Osteocyte (in vitro differentiated cells): ENCODE data around the gene BACH2. TPM values are rescaled to one million over a fixed set of nuclear protein-coding genes. Genes with fewer than 3 reads are reported as not detected.

ENCODE experiments used
- DNase-seq: peaks from one replicate; pipeline ENCODE4 v3.0.0; 2021; ENCODE audit warnings: mixed read lengths; ENCODE audit not compliant: unreplicated experiment; ENCODE audit errors: extremely low spot score
- H3K27ac Mint-ChIP-seq: one replicate; pipeline ENCODE4 v1.8.0; 2021; ENCODE audit warnings: mild to moderate bottlenecking, mixed read lengths; ENCODE audit not compliant: unreplicated experiment
- H3K27me3 Mint-ChIP-seq: one replicate; pipeline ENCODE4 v1.8.0; 2021; ENCODE audit warnings: mixed read lengths; ENCODE audit not compliant: unreplicated experiment
- H3K36me3 Mint-ChIP-seq: one replicate; pipeline ENCODE4 v1.8.0; 2021; ENCODE audit warnings: mixed read lengths; ENCODE audit not compliant: unreplicated experiment
- H3K4me1 Mint-ChIP-seq: one replicate; pipeline ENCODE4 v1.8.0; 2021; ENCODE audit warnings: mixed read lengths; ENCODE audit not compliant: unreplicated experiment
- H3K4me3 Mint-ChIP-seq: one replicate; pipeline ENCODE4 v1.8.0; 2021; ENCODE audit warnings: mild to moderate bottlenecking, moderate library complexity, mixed read lengths; ENCODE audit not compliant: unreplicated experiment
- H3K9me3 Mint-ChIP-seq: one replicate; pipeline ENCODE4 v1.8.0; 2021; ENCODE audit warnings: mixed read lengths; ENCODE audit not compliant: unreplicated experiment
- total RNA-seq: library from RNA; stranded (reverse); gene quantifications from 2 replicates; pipeline ENCODE4 v1.2.1, GENCODE V29; 2021
- TF ChIP-seq, protein P1 (sequence below): fragments of 200-600 bp; sonication (generic); IDR thresholded peaks from 2 replicates; pipeline ENCODE4 v1.5.0; 2021; ENCODE audit warnings: antibody characterized with exemption, mild to moderate bottlenecking, moderate library complexity

BACH2 gene
- total RNA-seq, 1 donor from 2014 or later = 1.6 TPM

GRCh38 chr6:90203672-90204071 is 93.0 kb downstream of the BACH2 start:
- Mint-ChIP-seq H3K27ac (no peak overlapping the region), H3K27me3 (peaks cover 13% of the 10 kb centered on the region), H3K9me3 (no peaks in the 10 kb centered on the region), H3K4me1 (no peaks in the 10 kb centered on the region), H3K36me3 (no peaks in the 10 kb centered on the region), H3K4me3 (no peak overlapping the region)
- TF ChIP-seq, protein P1, sequence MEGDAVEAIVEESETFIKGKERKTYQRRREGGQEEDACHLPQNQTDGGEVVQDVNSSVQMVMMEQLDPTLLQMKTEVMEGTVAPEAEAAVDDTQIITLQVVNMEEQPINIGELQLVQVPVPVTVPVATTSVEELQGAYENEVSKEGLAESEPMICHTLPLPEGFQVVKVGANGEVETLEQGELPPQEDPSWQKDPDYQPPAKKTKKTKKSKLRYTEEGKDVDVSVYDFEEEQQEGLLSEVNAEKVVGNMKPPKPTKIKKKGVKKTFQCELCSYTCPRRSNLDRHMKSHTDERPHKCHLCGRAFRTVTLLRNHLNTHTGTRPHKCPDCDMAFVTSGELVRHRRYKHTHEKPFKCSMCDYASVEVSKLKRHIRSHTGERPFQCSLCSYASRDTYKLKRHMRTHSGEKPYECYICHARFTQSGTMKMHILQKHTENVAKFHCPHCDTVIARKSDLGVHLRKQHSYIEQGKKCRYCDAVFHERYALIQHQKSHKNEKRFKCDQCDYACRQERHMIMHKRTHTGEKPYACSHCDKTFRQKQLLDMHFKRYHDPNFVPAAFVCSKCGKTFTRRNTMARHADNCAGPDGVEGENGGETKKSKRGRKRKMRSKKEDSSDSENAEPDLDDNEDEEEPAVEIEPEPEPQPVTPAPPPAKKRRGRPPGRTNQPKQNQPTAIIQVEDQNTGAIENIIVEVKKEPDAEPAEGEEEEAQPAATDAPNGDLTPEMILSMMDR = no peak
- no peak for DNase-seq

GRCh38 chr6:90202156-90202555 is 94.5 kb downstream of the BACH2 start:
- Mint-ChIP-seq H3K9me3 (no peaks in the 10 kb centered on the region), H3K4me1 (no peaks in the 10 kb centered on the region), H3K27me3 (peaks cover 2% of the 10 kb centered on the region), H3K36me3 (no peaks in the 10 kb centered on the region), H3K27ac (no peak overlapping the region), H3K4me3 (no peak overlapping the region)
- DNase-seq = no peak
- TF ChIP-seq, protein P1 = no peak

- Mint-ChIP-seq H3K9me3 (no peaks in the 10 kb centered on the region), H3K4me3 (no peak overlapping the region), H3K27ac (no peak overlapping the region), H3K36me3 (no peaks in the 10 kb centered on the region), H3K4me1 (no peaks in the 10 kb centered on the region), H3K27me3 (no peaks in the 10 kb centered on the region)
- no peak for DNase-seq
- TF ChIP-seq, protein P1 = no peak
Measured at GRCh38 chr6:90199900-90200299, 96.7 kb downstream of the BACH2 start.

GRCh38 chr6:90198758-90199425 is 97.8 kb downstream of the BACH2 start:
- no peak overlapping the region for H3K27ac Mint-ChIP-seq
- H3K36me3 Mint-ChIP-seq = no peaks in the 10 kb centered on the region
- H3K9me3 Mint-ChIP-seq = no peaks in the 10 kb centered on the region
- TF ChIP-seq, protein P1 = no peak
- H3K27me3 Mint-ChIP-seq = peaks cover 3% of the 10 kb centered on the region
- no peak overlapping the region for H3K4me3 Mint-ChIP-seq
- peaks cover 3% of the 10 kb centered on the region for H3K4me1 Mint-ChIP-seq
- no peak for DNase-seq

GRCh38 chr6:90197854-90198496 is 98.7 kb downstream of the BACH2 start:
- no peaks in the 10 kb centered on the region for H3K36me3 Mint-ChIP-seq
- peak; percentile 51 for DNase-seq
- peaks cover 3% of the 10 kb centered on the region for H3K4me1 Mint-ChIP-seq
- TF ChIP-seq, protein P1 = no peak
- peaks cover 7% of the 10 kb centered on the region for H3K27me3 Mint-ChIP-seq
- no peaks in the 10 kb centered on the region for H3K9me3 Mint-ChIP-seq
- no peak overlapping the region for H3K4me3 Mint-ChIP-seq
- H3K27ac Mint-ChIP-seq = no peak overlapping the region
